ENCODE measurements around the gene SPANXN2.

SPANXN2 gene

DNA sequence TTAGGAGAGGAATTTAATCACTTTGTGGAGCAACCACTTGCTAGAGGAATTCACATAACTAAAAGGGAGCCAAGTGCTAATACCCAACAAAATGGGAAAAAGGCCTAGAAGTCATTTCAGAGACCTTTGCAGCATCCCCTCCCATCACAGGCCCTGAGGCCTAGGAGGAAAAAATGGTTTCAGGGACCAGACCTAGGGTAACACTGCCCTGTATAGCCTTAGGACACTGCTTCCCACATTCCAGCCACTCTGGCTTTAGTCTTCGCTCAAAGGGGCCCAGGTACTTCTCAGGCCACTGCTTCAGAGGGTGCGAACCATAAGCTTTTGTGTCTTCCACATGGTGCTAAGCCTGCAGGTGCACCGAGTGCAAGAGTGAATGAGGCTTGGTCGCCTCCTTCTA lies 19.1 kb downstream of the SPANXN2 start:
- Histone ChIP-seq H2AFZ (ENCODE audit: low read depth, low read length) (no peak overlapping the region), H2BK120ac (ENCODE audit: low read depth, low read length) (no peak overlapping the region), H2BK5ac (ENCODE audit: low read depth, low read length, poor library complexity, severe bottlenecking) (no peak overlapping the region), H3K4me2 (ENCODE audit: low read length, poor library complexity, severe bottlenecking) (no peak overlapping the region), H3K79me1 (replicated peaks; ENCODE audit: low read length, poor library complexity, severe bottlenecking) (no peaks in the 10 kb centered on the region), H3K4me3 (ENCODE audit: insufficient read depth in 1 of 2, low read depth in 1 of 2, low read length in 2 of 2) (no peak overlapping the region), H3K23ac (ENCODE audit: low read length in 2 of 2) (no peak overlapping the region), H3K36me3 (ENCODE audit: control insufficient read depth in 1 of 2, insufficient read depth in 2 of 2, low read depth in 1 of 2, low read length in 2 of 2) (no peaks in the 10 kb centered on the region), H2BK15ac (ENCODE audit: low read depth, poor library complexity, severe bottlenecking) (no peak overlapping the region), H2AK5ac (ENCODE audit: low read length, severe bottlenecking) (no peak overlapping the region), H4K8ac (ENCODE audit: low read length) (no peak overlapping the region), H3K9me3 (ENCODE audit: control insufficient read depth, low read length) (peaks cover 14% of the 10 kb centered on the region), H3K27me3 (ENCODE audit: control insufficient read depth in 1 of 2, insufficient read depth in 1 of 2, low read length in 2 of 2) (no peaks in the 10 kb centered on the region), H3K9ac (ENCODE audit: low read length) (no peak overlapping the region), H3K4me1 (ENCODE audit: control insufficient read depth, insufficient read depth, low read depth, low read length) (no peaks in the 10 kb centered on the region), H2BK12ac (ENCODE audit: low read length in 2 of 2) (no peak overlapping the region), H3K18ac (ENCODE audit: low read depth in 1 of 2, low read length in 2 of 2) (no peak overlapping the region), H3K14ac (ENCODE audit: low read length in 2 of 2) (no peak overlapping the region), H3K4ac (ENCODE audit: low read depth in 1 of 2, low read length in 2 of 2) (no peak overlapping the region), H4K91ac (ENCODE audit: low read length) (no peak overlapping the region), H3K27ac (ENCODE audit: low read length, poor library complexity, severe bottlenecking) (no peak overlapping the region)
- 85% methylated on average over 4 of the region's 4 CpGs for WGBS
- DNase-seq = no peak

- Histone ChIP-seq H3K9ac (ENCODE audit: low read length) (no peak overlapping the region), H4K91ac (ENCODE audit: low read length) (no peak overlapping the region), H2BK12ac (ENCODE audit: low read length in 2 of 2) (no peak overlapping the region), H2BK120ac (ENCODE audit: low read depth, low read length) (no peak overlapping the region), H3K9me3 (ENCODE audit: control insufficient read depth, low read length) (no peaks in the 10 kb centered on the region), H3K27ac (ENCODE audit: low read length, poor library complexity, severe bottlenecking) (no peak overlapping the region), H3K18ac (ENCODE audit: low read depth in 1 of 2, low read length in 2 of 2) (no peak overlapping the region), H4K8ac (ENCODE audit: low read length) (no peak overlapping the region), H3K79me1 (replicated peaks; ENCODE audit: low read length, poor library complexity, severe bottlenecking) (no peaks in the 10 kb centered on the region), H3K23ac (ENCODE audit: low read length in 2 of 2) (no peak overlapping the region), H3K4me3 (ENCODE audit: insufficient read depth in 1 of 2, low read depth in 1 of 2, low read length in 2 of 2) (no peak overlapping the region), H2AFZ (ENCODE audit: low read depth, low read length) (no peak overlapping the region), H3K27me3 (ENCODE audit: control insufficient read depth in 1 of 2, insufficient read depth in 1 of 2, low read length in 2 of 2) (no peaks in the 10 kb centered on the region), H3K4me1 (ENCODE audit: control insufficient read depth, insufficient read depth, low read depth, low read length) (no peaks in the 10 kb centered on the region), H3K4ac (ENCODE audit: low read depth in 1 of 2, low read length in 2 of 2) (no peak overlapping the region), H2BK5ac (ENCODE audit: low read depth, low read length, poor library complexity, severe bottlenecking) (no peak overlapping the region), H2BK15ac (ENCODE audit: low read depth, poor library complexity, severe bottlenecking) (no peak overlapping the region), H3K14ac (ENCODE audit: low read length in 2 of 2) (no peak overlapping the region), H3K4me2 (ENCODE audit: low read length, poor library complexity, severe bottlenecking) (no peak overlapping the region), H2AK5ac (ENCODE audit: low read length, severe bottlenecking) (no peak overlapping the region), H3K36me3 (ENCODE audit: control insufficient read depth in 1 of 2, insufficient read depth in 2 of 2, low read depth in 1 of 2, low read length in 2 of 2) (no peaks in the 10 kb centered on the region)
- DNase-seq = no peak
- WGBS = 100% methylated on average over 1 of the region's 1 CpG
Measured at GRCh38 chrX:143694885-143695284, 25.7 kb downstream of the SPANXN2 start.

- Histone ChIP-seq H3K27ac (ENCODE audit: low read length, poor library complexity, severe bottlenecking) (no peak overlapping the region), H4K91ac (ENCODE audit: low read length) (no peak overlapping the region), H2BK5ac (ENCODE audit: low read depth, low read length, poor library complexity, severe bottlenecking) (no peak overlapping the region), H3K79me1 (replicated peaks; ENCODE audit: low read length, poor library complexity, severe bottlenecking) (no peaks in the 10 kb centered on the region), H3K9ac (ENCODE audit: low read length) (no peak overlapping the region), H2AK5ac (ENCODE audit: low read length, severe bottlenecking) (no peak overlapping the region), H3K4me2 (ENCODE audit: low read length, poor library complexity, severe bottlenecking) (no peak overlapping the region), H3K14ac (ENCODE audit: low read length in 2 of 2) (no peak overlapping the region), H3K23ac (ENCODE audit: low read length in 2 of 2) (no peak overlapping the region), H3K36me3 (ENCODE audit: control insufficient read depth in 1 of 2, insufficient read depth in 2 of 2, low read depth in 1 of 2, low read length in 2 of 2) (no peaks in the 10 kb centered on the region), H2BK12ac (ENCODE audit: low read length in 2 of 2) (no peak overlapping the region), H2AFZ (ENCODE audit: low read depth, low read length) (no peak overlapping the region), H3K18ac (ENCODE audit: low read depth in 1 of 2, low read length in 2 of 2) (no peak overlapping the region), H3K4me3 (ENCODE audit: insufficient read depth in 1 of 2, low read depth in 1 of 2, low read length in 2 of 2) (no peak overlapping the region), H2BK120ac (ENCODE audit: low read depth, low read length) (no peak overlapping the region), H3K27me3 (ENCODE audit: control insufficient read depth in 1 of 2, insufficient read depth in 1 of 2, low read length in 2 of 2) (no peaks in the 10 kb centered on the region), H4K8ac (ENCODE audit: low read length) (no peak overlapping the region), H3K4me1 (ENCODE audit: control insufficient read depth, insufficient read depth, low read depth, low read length) (no peaks in the 10 kb centered on the region), H3K4ac (ENCODE audit: low read depth in 1 of 2, low read length in 2 of 2) (no peak overlapping the region), H2BK15ac (ENCODE audit: low read depth, poor library complexity, severe bottlenecking) (no peak overlapping the region), H3K9me3 (ENCODE audit: control insufficient read depth, low read length) (no peaks in the 10 kb centered on the region)
- 72% methylated on average over 2 of the region's 3 CpGs for WGBS
- no peak for DNase-seq
Measured at GRCh38 chrX:143683486-143683885, 37.1 kb downstream of the SPANXN2 start.

DNA sequence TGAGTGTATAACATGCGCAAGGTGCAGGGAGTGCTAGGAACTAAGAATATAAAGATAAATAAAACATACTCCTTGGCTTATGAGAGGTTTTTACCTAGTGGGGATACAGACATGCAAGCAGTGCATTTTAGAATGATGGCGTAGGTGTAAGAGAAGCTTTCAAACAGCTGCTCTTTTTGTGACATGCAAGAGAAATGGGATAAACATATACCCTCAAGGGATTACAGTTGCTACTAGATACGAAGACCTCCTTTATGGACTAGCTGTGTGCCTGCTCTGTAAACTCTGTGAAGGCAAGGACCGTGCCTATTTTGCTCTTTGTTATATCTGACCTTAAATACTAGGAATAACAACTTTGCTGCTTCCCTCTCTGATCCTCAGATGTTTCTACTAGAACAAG lies 45.6 kb downstream of the SPANXN2 start:
- no peak overlapping the region for H3K4ac ChIP-seq (ENCODE audit: low read depth in 1 of 2, low read length in 2 of 2)
- H3K4me1 ChIP-seq (ENCODE audit: control insufficient read depth, insufficient read depth, low read depth, low read length) = no peaks in the 10 kb centered on the region
- H3K9ac ChIP-seq (ENCODE audit: low read length) = no peak overlapping the region
- H3K4me2 ChIP-seq (ENCODE audit: low read length, poor library complexity, severe bottlenecking) = no peak overlapping the region
- H3K9me3 ChIP-seq (ENCODE audit: control insufficient read depth, low read length) = no peaks in the 10 kb centered on the region
- H3K18ac ChIP-seq (ENCODE audit: low read depth in 1 of 2, low read length in 2 of 2) = no peak overlapping the region
- H3K27me3 ChIP-seq (ENCODE audit: control insufficient read depth in 1 of 2, insufficient read depth in 1 of 2, low read length in 2 of 2) = no peaks in the 10 kb centered on the region
- no peak overlapping the region for H2BK15ac ChIP-seq (ENCODE audit: low read depth, poor library complexity, severe bottlenecking)
- no peak overlapping the region for H3K4me3 ChIP-seq (ENCODE audit: insufficient read depth in 1 of 2, low read depth in 1 of 2, low read length in 2 of 2)
- H3K36me3 ChIP-seq (ENCODE audit: control insufficient read depth in 1 of 2, insufficient read depth in 2 of 2, low read depth in 1 of 2, low read length in 2 of 2) = no peaks in the 10 kb centered on the region
- no peak overlapping the region for H3K14ac ChIP-seq (ENCODE audit: low read length in 2 of 2)
- H4K8ac ChIP-seq (ENCODE audit: low read length) = no peak overlapping the region
- DNase-seq = no peak
- no peak overlapping the region for H3K27ac ChIP-seq (ENCODE audit: low read length, poor library complexity, severe bottlenecking)
- no peak overlapping the region for H4K91ac ChIP-seq (ENCODE audit: low read length)
- H3K23ac ChIP-seq (ENCODE audit: low read length in 2 of 2) = no peak overlapping the region
- no peak overlapping the region for H2BK120ac ChIP-seq (ENCODE audit: low read depth, low read length)
- no peak overlapping the region for H2BK5ac ChIP-seq (ENCODE audit: low read depth, low read length, poor library complexity, severe bottlenecking)
- H3K79me1 ChIP-seq (replicated peaks; ENCODE audit: low read length, poor library complexity, severe bottlenecking) = no peaks in the 10 kb centered on the region
- WGBS = 67% methylated on average over 2 of the region's 4 CpGs
- no peak overlapping the region for H2BK12ac ChIP-seq (ENCODE audit: low read length in 2 of 2)
- no peak overlapping the region for H2AFZ ChIP-seq (ENCODE audit: low read depth, low read length)
- H2AK5ac ChIP-seq (ENCODE audit: low read length, severe bottlenecking) = no peak overlapping the region
